ENCODE data around the gene LLGL2.

LLGL2 gene

GRCh38 chr17:75490953-75491649 lies 34.4 kb upstream of the LLGL2 start:
- no peak overlapping the region for H3K4me3 ChIP-seq (ENCODE audit: low read depth, low read length)

- no peak overlapping the region for H3K4me3 ChIP-seq (ENCODE audit: low read depth, low read length)
Observed at GRCh38 chr17:75491680-75492079, 33.8 kb upstream of the LLGL2 start.

- no peak overlapping the region for H3K4me3 ChIP-seq (ENCODE audit: low read depth, low read length)
Observed at GRCh38 chr17:75492555-75493168, 32.8 kb upstream of the LLGL2 start.

DNA sequence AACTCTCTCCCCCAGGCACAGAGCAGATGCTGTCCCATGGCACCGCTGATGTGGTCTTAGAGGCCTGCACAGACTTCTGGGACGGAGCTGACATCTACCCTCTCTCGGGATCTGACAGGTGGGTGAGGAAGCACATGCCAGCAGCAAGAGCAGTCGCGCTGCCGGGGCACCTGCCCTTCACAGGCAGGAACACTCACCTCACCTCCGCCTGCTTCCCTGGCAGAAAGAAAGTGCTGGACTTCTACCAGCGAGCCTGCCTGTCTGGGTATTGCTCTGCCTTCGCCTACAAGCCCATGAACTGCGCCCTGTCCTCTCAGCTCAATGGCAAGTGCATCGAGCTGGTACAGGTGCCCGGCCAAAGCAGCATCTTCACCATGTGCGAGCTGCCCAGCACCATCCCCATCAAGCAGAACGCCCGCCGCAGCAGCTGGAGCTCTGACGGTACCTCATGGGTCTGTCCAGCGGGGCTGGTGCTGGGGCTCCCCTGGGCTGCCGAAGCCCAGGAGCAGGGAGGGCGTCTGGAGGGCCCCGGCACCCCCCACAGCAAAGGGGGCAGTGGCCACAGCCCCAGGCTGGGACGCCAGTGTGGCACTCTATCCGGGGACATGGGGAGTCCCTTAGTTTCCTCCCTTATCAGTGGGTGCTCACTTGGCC lies 31.9 kb upstream of the LLGL2 start:
- no peak overlapping the region for H3K4me3 ChIP-seq (ENCODE audit: low read depth, low read length)

GRCh38 chr17:75494326-75494877 lies 31.1 kb upstream of the LLGL2 start:
- H3K4me3 ChIP-seq (ENCODE audit: low read depth, low read length): no peak overlapping the region

GRCh38 chr17:75496005-75496404 lies 29.5 kb upstream of the LLGL2 start:
- H3K4me3 ChIP-seq (ENCODE audit: low read depth, low read length): no peak overlapping the region

DNA sequence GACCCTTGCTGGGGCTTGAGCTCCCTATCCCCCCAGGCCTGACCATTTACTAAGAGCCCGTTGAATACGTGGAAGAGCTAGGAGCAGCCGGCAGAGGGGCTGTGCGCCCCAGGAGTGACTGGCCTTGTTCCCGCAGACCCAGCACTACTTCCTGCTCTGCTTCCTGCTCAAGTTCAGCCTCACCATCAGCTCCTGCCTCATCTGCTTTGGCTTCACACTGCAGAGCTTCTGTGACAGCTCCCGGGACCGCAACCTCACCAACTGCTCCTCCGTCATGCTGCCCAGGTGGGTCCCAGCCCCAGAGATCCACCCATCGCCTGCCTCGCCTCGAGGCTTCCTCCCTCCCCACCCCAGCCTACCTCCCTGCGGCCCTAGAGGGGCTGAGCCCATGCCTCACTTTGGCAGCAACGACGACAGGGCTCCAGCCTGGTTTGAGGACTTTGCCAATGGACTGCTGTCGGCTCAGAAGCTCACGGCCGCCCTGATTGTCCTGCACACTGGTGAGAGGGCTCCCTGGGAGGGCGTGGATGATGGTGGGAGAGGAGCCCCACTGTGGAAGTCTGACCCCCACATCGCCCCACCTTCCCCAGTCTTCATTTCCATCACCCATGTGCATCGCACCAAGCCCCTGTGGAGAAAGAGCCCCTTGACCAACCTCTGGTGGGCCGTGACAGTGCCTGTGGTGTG lies 27.3 kb upstream of the LLGL2 start:
- H3K4me3 ChIP-seq (ENCODE audit: low read depth, low read length): no peak overlapping the region

GRCh38 chr17:75498726-75499213 lies 26.7 kb upstream of the LLGL2 start:
- no peak overlapping the region for H3K4me3 ChIP-seq (ENCODE audit: low read depth, low read length)

- no peak overlapping the region for H3K4me3 ChIP-seq (ENCODE audit: low read depth, low read length)
Observed at GRCh38 chr17:75499313-75500022, 26.0 kb upstream of the LLGL2 start.

- no peak overlapping the region for H3K4me3 ChIP-seq (ENCODE audit: low read depth, low read length)
Observed at GRCh38 chr17:75500419-75501216, 24.9 kb upstream of the LLGL2 start.

- no peak overlapping the region for H3K4me3 ChIP-seq (ENCODE audit: low read depth, low read length)
Observed at GRCh38 chr17:75501378-75502071, 24.0 kb upstream of the LLGL2 start.

- no peak overlapping the region for H3K4me3 ChIP-seq (ENCODE audit: low read depth, low read length)
Observed at GRCh38 chr17:75502072-75502720, 23.3 kb upstream of the LLGL2 start.

GRCh38 chr17:75502721-75503329 lies 22.7 kb upstream of the LLGL2 start:
- H3K4me3 ChIP-seq (ENCODE audit: low read depth, low read length): no peak overlapping the region

- H3K4me3 ChIP-seq (ENCODE audit: low read depth, low read length): no peak overlapping the region
Observed at GRCh38 chr17:75503337-75503950, 22.1 kb upstream of the LLGL2 start.

GRCh38 chr17:75503976-75504346 lies 21.5 kb upstream of the LLGL2 start:
- no peak overlapping the region for H3K4me3 ChIP-seq (ENCODE audit: low read depth, low read length)

DNA sequence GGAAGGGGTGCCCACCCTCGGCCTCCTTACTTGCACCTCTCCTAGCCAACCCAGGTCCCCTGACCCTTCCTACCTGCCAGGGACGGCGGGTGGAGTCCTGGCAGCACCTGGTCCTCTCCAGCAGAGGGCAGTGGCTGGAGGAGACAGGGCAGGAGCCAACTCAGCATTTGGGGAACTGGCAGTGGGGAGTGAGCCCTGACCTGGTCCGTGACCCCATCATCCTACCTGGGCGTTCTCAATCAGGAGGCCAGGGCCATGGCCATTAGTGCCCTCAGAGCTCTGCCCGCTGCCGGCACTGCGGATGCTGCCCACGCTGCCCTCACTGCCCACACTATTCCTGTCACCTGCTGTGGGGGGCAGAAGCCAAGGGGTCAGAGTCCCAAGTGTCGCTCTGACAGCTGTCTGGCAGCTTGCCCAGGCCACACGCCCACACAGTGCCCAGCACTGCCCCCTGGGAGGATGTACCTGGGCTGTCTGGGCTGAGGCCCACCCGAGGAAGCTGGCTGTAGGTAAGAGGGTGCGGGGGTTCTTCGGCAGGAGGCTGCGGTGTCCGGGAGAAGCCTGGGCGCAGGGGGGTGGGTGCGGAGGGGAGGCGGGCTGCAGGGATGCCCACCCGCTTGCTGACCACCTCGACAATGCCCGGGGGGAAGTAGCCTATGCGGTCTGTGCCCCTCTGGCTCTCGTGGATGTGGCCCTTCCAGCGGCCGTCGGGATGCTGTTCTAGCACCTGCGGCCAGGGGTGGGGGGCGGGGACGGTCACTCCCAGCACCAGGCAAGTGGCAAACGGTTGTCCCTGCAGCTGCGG lies 20.9 kb upstream of the LLGL2 start:
- no peak overlapping the region for H3K4me3 ChIP-seq (ENCODE audit: low read depth, low read length)

DNA sequence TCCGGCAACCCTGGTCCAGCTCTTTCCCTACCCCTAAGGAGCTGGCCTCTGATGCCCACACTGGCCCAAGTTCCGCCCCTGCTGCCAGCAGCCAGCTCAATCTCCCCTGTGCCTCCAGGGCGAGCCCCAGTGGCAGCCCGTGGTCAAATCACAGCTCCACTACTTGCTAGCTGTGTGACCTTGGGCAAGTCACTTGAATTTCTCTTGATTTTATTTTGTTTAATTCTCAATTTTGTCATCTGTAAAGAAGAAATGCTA lies 20.4 kb upstream of the LLGL2 start:
- H3K4me3 ChIP-seq (ENCODE audit: low read depth, low read length): no peak overlapping the region

All from iPS-11a (cell line).